HL-60/S4 (cell line): ENCODE data around the gene PLAC9.

Source experiments
- in situ Hi-C: fragments of 300-500 bp; cut with MboI; formaldehyde crosslinking; loops from 2 replicates; pipeline ENCODE4 v1.14.3; 2022; ENCODE audit warnings: low sequenced_read_pairs

The PLAC9 gene

DNA sequence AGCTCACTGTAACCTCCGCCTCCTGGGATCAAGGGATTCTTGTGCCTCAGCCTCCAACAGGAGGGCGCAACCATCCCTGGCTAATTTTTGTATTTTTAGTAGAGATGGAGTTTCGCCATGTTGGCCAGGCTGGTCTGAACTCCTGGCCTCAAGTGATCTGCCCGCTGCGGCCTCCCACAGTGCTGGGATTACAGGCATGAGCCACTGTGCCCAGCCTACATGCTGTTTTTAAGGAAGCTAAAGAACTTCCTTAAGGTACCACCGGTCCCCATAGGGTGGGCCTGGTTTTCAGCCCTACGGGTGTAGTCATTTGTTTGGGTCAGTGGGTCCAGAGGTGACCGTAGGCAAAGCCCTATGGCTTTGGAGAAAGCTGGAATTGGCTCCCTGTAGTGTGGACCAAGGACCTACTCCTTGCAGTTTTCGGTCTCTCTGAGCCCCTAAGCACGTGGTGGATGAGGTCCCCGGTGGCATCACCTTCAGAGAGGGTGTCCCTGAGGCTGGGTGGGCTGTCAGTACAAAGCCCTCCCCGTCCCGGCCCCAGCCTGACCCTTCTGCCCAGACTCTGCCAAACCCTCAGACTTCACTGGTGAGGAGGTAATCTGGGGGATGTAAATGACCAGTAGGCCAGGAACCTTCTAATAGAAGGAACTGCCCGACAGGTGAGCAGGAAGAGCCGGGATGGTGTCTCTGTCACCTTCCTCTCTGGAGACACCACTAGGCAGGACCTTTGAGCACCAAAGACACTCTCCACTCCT lies 42.3 kb downstream of the PLAC9 start:
- in situ Hi-C loops: no loop called here

DNA sequence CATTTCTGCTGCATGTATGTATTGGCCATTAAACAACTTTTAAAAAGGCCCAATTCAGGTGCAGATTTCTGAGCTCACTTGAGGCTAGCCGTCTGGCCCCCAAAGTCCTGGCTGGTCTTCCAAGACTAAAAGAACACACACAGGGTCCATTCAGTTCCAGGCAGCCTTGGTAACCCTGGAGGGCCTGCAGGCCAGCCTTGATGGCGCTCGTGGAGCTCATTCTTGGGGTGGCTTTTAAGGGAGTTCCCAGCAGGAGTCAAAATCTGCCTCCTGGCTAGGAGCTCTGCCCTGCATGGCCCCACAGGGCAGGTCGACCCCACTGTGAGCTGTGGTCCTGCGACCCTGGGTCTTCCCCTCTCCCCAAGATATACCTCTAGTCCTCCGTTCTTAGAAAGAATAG lies 44.0 kb downstream of the PLAC9 start:
- in situ Hi-C loops: no loop called here

DNA sequence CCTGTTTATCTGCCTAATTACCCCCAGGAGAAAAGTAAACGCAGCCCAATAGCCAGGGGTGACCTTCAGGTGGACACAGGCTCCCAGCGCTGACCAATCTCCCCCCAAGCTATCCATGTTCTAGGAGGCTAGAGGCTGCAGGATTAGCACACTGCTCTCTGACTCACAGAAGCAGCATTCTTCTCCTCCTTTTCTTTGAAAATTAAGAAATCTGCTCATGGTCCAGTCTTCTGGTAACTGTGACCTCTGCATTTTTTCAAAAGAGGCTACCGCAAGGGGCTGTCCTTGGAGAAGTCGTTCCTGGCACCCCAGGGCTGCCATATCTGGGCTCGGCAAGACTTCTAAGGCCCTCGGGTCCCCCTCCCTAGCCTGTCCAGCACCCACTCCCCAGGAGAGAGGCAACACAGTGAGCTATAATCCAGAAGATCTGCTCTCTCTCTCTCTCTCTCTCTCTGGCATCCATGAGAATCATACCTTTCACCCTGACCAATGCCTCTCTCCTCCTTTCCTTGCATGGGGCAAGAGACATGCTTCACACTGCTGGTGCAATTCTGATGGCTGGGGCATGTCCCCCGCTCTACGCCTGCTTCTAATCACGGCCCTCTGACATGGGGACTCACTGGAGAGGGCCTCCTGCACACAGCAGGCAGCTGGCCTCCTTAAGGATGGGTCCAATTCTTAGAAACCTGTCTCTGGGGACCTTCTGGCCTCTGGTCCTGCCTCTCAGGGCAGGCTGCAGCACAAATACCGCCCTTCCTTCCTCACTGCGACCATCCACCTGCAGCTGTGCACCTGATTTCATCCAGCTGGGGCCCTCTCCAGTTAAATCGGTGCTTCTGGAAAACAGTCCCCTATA lies 45.5 kb downstream of the PLAC9 start:
- in situ Hi-C loops: no loop called here

DNA sequence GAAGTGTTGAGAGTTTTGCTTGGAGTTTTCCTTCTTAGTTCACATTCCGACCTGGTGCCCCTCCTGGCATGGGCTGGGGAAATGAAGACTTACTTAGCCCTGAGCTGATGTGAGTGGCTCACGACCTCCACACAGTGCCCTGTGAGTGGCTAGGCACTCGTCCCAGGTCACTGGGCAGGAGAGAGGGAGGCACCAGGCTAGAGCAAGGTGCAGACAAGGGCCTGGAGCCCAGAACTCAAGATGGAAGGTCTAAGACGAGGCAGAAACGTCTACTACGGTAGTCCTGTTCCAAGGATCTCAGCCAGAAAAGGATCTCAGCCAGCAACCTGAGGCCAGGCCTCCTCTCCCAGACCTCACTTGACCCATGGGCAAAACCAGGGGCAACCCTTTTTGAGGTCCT lies 50.5 kb downstream of the PLAC9 start:
- in situ Hi-C loops: no loop called here

DNA sequence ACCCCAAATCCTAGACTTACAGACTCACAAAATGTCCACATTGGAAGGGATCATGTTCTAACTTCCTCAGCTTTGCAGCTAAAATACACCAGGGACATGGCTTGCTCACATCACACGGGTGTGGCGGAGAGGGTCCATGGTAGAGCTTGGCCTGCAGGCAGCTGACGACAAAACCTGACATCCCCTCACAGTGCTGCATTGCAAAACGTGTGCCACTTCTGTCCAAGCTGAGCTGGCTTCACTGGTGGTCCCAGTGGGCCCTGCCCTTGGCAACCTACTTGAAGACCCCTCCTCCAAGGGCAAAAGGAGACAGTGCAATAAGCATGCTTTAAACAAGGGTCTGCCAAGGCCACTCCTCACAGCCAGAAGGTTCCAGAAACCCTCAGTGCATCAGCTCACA lies 50.9 kb downstream of the PLAC9 start:
- in situ Hi-C loops: no loop called here

DNA sequence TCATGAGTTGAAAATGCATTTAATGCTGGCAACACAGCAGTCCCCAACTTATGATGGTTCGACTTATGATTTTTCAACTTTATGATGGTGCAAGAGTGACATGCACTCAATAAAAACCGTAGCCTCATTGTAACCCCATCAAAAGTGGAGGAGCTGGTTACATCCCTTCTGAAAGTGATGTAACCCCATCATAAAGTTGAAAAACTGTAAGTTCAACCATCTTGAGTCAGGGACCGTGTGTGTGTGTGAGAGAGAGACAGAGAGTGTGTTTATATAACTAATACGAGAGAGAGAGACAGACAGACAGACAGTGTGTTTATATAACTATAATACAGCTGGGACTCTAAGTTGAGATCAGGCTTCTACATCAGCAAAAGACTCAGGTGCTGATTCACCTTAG lies 51.8 kb downstream of the PLAC9 start:
- in situ Hi-C loops: no loop called here

DNA sequence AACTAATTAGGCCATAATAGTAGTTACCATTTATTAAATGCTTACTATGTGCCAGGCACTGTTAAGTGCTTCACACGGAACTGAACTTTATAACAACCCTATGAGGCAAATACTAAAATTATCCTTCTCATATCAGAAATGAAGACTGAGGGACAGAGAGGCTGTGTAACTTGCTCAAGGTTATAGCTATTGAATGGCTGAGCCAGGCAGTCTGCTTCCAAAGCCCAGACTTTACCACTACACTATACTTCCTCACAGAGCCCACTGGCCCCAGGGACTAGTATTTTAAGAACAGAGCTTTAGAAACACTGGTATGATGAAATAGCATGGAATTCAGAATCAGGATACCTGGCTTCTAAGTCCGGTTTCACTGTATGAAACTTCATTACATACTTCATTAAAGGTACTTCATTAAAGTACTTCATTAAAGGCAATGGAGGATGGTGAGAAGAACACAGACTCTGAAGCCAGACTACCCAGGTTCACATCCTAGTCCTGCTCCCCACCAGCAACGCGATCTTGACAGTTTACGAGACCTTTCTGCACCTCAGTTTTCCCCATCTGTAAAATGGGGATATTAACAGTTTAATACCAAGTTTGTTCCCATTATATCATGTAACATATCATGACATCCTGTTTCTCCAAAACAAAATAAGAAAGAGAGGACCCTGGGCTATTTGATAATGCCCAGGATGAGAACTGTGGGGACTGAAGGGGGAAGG lies 53.2 kb downstream of the PLAC9 start:
- in situ Hi-C loops: no loop called here

DNA sequence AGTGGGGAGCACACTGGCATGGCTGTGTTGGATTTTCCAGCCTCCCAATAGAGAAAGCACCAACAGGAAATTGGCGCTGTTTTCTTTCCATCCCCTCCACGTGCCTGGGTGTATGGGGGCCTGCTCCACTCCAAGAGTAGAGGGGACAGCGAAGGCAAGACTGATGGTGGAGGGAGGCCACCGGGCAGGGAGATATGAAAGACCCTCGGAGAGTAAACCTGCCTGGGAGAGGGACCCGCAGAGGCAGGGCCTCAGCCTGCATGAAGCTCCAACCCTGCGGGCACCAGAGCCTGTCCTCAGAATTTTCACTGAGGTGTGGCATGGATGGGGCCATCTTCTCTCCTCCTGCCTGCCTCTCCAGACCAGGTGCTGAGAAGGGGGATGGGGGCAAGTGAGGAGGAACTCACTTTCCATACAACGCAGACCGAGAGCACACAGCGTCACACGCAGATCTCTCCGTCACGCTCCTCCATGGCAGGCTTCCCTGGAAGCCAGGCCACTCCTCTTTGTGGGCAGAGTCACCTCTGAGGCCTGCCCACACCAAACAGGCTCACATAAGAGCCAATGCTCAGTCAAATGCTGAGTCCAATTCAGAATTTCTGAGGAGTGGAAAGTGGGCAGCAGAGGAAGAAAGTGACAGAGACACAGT lies 54.0 kb downstream of the PLAC9 start:
- in situ Hi-C loops: no loop called here

DNA sequence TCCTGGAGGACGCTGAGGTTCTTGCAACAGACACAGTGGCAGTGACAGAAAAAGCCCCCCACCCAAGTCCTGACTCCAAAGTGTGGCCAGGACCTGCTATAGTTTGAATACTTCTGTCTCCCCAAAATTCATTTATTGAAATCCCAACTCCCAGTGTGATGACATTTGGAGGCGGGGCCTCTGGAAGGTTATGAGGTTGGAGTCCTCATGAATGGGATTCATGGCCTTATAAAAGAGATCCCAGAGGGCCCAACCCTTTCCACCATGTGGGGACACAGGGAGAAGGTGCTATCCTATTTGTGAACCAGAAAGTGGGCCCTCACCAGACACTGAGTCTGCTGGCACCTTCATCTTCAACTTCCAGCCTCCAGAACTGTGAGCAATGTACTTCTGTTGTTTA lies 54.5 kb downstream of the PLAC9 start:
- in situ Hi-C loops: no loop called here

DNA sequence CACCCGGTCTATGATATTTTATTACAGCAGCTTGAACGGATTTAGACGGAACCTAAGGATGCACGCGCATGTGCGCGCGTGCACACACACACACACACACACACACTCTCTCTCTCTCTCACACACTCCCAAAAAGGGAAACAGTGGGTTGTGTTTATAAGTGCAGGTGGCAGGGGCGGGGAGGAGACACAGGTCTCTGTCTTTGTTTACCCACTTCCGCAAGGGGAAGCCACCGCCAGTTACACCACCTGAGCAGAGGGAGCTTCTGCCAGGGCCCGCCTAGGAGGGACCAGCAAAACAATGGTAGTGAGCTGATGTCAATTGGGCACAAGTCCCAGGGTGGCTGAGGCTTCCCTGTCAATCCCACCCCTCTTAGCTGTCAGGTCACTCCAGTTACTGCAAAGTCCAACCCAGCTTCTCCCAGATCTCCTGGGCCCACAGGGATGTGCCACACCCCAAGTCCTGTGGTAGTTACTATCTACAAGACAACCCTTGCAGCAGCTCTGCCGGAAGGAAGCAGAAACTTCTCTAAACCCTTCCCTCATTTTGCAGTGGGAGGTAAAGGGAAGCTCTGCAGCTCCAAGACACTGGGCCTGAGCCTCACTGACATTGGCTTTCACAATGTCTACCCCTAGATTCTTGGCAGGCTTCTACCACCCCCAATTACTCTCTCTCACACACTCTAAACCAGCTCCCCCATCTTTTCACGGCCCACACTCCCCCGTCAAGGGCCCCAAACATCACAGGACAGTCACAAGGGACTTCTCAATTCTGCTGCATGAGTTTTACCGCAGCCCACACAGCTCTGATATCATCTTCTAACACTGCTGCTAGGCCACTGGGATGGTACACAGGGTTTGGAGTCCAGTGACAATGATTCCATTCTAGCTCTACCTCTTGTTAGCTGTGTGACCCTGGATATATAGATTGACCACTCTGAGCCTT lies 55.2 kb downstream of the PLAC9 start:
- in situ Hi-C loops: no loop called here

DNA sequence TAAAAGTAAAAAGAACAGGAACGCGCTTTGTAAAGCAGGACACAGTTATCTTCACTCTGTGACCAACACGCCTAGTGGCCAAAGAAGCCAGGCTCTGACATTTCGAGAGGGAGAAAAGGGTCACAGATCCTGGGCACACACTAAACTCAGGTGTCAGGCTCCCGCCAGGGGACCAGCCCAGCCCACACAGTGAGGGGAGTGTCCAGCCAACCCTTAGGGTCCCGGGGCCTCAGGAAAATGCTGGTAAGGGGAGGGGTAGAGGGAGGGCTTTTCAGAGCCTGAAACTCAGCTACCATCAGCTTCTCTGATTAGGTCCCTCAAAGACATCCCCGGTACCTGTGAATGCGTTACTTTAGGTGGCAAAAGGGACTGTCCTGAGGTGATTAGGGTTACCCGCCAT lies 56.2 kb downstream of the PLAC9 start:
- in situ Hi-C loops: no loop called here

DNA sequence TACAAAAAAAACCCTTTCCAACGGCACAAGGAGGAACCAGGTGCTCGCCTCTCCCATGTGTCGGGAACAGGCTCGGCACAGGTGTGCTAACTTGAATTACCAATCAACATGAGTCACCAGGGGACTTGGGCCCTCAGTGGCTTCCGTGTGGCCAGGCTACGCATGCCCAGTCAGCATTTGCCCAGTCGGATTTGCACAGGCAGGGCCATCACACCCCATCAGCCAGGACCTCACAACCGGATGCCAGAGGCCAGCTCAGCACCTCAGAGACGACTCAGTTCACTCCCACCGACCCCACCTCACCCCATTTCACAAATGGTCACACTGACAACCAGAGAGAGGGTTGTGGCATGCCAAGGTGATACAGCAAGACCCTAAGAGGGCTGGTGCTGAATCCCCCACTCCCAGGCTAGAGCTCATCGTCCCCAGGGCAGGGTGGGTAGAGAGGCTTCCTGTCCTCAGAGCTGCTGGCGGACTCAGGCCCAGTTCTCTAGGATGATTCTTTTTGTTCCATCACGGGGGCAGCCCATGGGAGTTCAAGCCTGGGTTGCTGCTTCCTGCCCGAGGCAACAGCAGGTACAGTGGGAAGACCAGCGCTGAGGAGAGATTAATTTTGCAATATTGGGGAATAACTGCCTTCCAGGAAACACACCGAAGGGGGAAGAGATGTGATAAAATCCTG lies 59.2 kb downstream of the PLAC9 start:
- in situ Hi-C loops: no loop called here

DNA sequence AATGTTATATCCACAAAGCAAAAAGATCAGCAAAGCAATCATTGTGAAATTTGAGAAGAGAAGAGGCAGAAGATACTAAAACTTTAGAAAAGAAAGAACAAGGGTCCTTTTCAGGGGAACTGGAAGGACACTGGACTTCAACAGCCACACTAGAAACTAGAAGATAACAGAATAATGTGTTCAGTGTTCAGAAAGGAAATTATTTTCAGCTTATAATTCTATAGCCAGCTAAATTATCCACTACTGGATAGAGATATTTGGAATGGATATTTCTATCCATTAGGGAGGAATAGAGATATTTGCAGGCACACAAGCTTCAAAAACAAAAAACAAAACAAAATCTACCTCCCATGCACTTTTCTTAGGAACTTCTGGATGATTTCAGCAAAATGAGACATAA lies 60.0 kb downstream of the PLAC9 start:
- in situ Hi-C loops: no loop called here

DNA sequence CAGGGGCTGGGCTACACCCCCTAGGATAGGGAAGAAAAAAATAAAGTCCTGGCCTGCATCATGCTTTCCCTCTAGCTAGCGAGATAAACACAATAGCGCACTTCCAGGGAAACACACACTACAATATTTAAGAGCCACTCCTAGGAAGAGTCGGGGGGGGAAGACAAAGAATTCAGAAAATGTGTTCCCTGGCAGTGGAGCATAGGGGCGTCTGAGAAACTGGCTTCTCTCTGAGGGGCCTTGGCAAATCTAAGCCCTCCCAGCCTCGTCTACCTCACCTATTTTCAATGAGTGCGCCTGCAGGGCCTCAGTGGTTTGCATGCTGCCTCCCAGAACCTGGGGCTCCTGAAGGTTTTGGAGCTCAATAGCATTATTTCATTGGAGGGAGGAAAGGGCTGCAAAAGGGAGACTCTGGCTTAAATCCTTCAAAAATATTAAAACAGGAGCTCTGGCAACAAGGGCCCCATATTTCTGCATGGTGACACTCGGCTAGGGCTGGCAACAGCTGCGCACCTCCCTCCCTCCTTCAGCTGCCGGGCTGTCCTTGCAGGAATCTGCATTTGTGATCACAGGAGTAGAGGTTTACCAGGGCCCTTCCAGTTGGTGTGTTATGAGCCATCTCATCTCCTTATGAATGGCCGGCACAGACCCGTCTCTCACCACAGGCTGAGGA lies 62.0 kb downstream of the PLAC9 start:
- in situ Hi-C loops: no loop called here
